ENCODE results near the gene MEMO1. TPM values are rescaled to one million over a fixed set of nuclear protein-coding genes. Genes with fewer than 3 reads are reported as not detected.

The MEMO1 gene
- total and polyA plus RNA-seq, 8 donors: 3.5 to 33.8 (median 25.6) TPM

GRCh38 chr2:31932589-31932988, 78.2 kb downstream of the MEMO1 start:
- H3K27ac ChIP-seq: no peak overlapping the region
- no peak overlapping the region for H3K4me3 ChIP-seq
- 81 to 97% (median 89%) methylated on average over 5 of the region's 5 CpGs for WGBS, 5 donors
- H3K9me3 ChIP-seq: no peaks in the 10 kb centered on the region
- no peaks in the 10 kb centered on the region for H3K4me1 ChIP-seq
- no peak for DNase-seq
- intact Hi-C loops (cut with DNase I; ENCODE audit: low total_unique reads): no loop called here
- TF ChIP-seq POLR2AphosphoS5 (IDR thresholded peaks at IDR 0.05) (no peak), EP300 (IDR thresholded peaks at IDR 0.05) (no peak), POLR2A (IDR thresholded peaks at IDR 0.05) (no peak)
- TF ChIP-seq, protein P1, sequence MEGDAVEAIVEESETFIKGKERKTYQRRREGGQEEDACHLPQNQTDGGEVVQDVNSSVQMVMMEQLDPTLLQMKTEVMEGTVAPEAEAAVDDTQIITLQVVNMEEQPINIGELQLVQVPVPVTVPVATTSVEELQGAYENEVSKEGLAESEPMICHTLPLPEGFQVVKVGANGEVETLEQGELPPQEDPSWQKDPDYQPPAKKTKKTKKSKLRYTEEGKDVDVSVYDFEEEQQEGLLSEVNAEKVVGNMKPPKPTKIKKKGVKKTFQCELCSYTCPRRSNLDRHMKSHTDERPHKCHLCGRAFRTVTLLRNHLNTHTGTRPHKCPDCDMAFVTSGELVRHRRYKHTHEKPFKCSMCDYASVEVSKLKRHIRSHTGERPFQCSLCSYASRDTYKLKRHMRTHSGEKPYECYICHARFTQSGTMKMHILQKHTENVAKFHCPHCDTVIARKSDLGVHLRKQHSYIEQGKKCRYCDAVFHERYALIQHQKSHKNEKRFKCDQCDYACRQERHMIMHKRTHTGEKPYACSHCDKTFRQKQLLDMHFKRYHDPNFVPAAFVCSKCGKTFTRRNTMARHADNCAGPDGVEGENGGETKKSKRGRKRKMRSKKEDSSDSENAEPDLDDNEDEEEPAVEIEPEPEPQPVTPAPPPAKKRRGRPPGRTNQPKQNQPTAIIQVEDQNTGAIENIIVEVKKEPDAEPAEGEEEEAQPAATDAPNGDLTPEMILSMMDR (IDR thresholded peaks at IDR 0.05): no peak
- peaks cover 0 to 6% (median 3%) of the 10 kb centered on the region in 4 donors for H3K36me3 ChIP-seq
- H3K27me3 ChIP-seq: no peaks in the 10 kb centered on the region

- intact Hi-C loops (cut with DNase I; ENCODE audit: low total_unique reads): no loop called here
- 94 to 98% (median 94%) methylated on average over 4 of the region's 4 CpGs for WGBS, 5 donors
- Histone ChIP-seq H3K36me3 (peaks cover 2 to 7% (median 3%) of the 10 kb centered on the region in 4 donors), H3K4me3 (no peak overlapping the region), H3K27ac (no peak overlapping the region), H3K9me3 (no peaks in the 10 kb centered on the region), H3K27me3 (no peaks in the 10 kb centered on the region), H3K4me1 (no peaks in the 10 kb centered on the region)
- TF ChIP-seq POLR2AphosphoS5 (IDR thresholded peaks at IDR 0.05): no peak
- TF ChIP-seq POLR2A (IDR thresholded peaks at IDR 0.05): no peak
- TF ChIP-seq EP300 (IDR thresholded peaks at IDR 0.05): no peak
- TF ChIP-seq, protein P1 (IDR thresholded peaks at IDR 0.05): no peak
- DNase-seq: no peak
Observed at GRCh38 chr2:31931916-31932315, 78.9 kb downstream of the MEMO1 start.

- DNase-seq: no peak
Observed at GRCh38 chr2:31925517-31925916, 85.3 kb downstream of the MEMO1 start.

DNA sequence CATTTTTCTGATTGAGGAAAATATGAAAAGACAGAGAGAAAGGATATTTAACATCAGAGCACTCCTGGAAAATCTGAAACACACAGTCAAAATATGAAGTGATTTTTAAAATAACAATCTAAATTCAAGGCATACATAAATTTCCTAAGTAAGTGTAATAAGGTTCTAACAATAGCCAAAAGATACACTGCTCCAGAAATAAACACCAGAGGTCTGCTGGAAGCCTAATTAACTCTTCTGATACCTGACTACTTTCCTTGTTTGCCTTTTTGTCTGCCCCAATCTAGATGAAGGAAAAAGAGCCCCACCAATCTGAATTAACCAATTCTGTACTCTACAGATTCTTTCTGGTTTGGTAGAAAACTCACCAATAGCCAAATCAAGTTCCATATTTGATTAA, 87.1 kb downstream of the MEMO1 start:
- H3K4me3 ChIP-seq: no peak overlapping the region
- no peaks in the 10 kb centered on the region for H3K9me3 ChIP-seq
- peaks cover 4 to 21% (median 16%) of the 10 kb centered on the region in 4 donors for H3K36me3 ChIP-seq
- no peak overlapping the region for H3K27ac ChIP-seq
- no peaks in the 10 kb centered on the region for H3K27me3 ChIP-seq
- no peaks in the 10 kb centered on the region for H3K4me1 ChIP-seq
- DNase-seq: no peak
- no peak for TF ChIP-seq POLR2AphosphoS5 (IDR thresholded peaks at IDR 0.05)
- no peak for TF ChIP-seq EP300 (IDR thresholded peaks at IDR 0.05)
- TF ChIP-seq POLR2A (IDR thresholded peaks at IDR 0.05): no peak
- TF ChIP-seq, protein P1 (IDR thresholded peaks at IDR 0.05): no peak
- intact Hi-C loops (cut with DNase I; ENCODE audit: low total_unique reads): no loop called here

More at GRCh38 chr2:31925517-31925916, 85.3 kb downstream of the MEMO1 start:
- TF ChIP-seq POLR2AphosphoS5 (IDR thresholded peaks at IDR 0.05) (no peak), POLR2A (IDR thresholded peaks at IDR 0.05) (no peak), EP300 (IDR thresholded peaks at IDR 0.05) (no peak)
- TF ChIP-seq, protein P1 (IDR thresholded peaks at IDR 0.05): no peak
- Histone ChIP-seq H3K27ac (no peak overlapping the region), H3K4me1 (no peaks in the 10 kb centered on the region), H3K36me3 (peaks cover 4 to 13% (median 12%) of the 10 kb centered on the region in 4 donors), H3K9me3 (no peaks in the 10 kb centered on the region), H3K27me3 (no peaks in the 10 kb centered on the region), H3K4me3 (no peak overlapping the region)
- 97 to 99% (median 98%) methylated on average over 2 of the region's 2 CpGs for WGBS, 5 donors
- intact Hi-C loops (cut with DNase I; ENCODE audit: low total_unique reads): no loop called here
